MM.1S (cell line): ENCODE results near the gene MRPS9.

ENCODE experiments used
- DNase-seq: peaks from one replicate; pipeline ENCODE4 v3.0.0-alpha.2; 2015
- H2AFZ ChIP-seq: fragments of 300-600 bp; sonication (generic); 2 replicates; pipeline ENCODE4 v1.6.0; 2016; ENCODE audit warnings: antibody characterized with exemption, low read length
- H3F3A ChIP-seq: fragments of 300-600 bp; sonication (generic); 2 replicates; pipeline ENCODE4 v1.6.1; 2016; ENCODE audit warnings: mild to moderate bottlenecking, antibody characterized with exemption, low read length, moderate library complexity, mixed read lengths; ENCODE audit not compliant: insufficient read depth
- H3K27ac ChIP-seq: fragments of 300-600 bp; sonication (generic); 2 replicates; pipeline ENCODE4 v1.5.1; 2016; ENCODE audit warnings: mild to moderate bottlenecking, low read length
- H3K27me3 ChIP-seq: fragments of 300-600 bp; sonication (generic); replicated peaks from 2 replicates; pipeline ENCODE4 v1.6.0; 2016; ENCODE audit warnings: low read length; ENCODE audit not compliant: insufficient read depth
- H3K36me3 ChIP-seq: fragments of 300-600 bp; sonication (generic); replicated peaks from 2 replicates; pipeline ENCODE4 v1.6.1; 2016; ENCODE audit warnings: mild to moderate bottlenecking, low read length, mixed read lengths; ENCODE audit not compliant: insufficient read depth
- H3K4me1 ChIP-seq: fragments of 300-600 bp; sonication (generic); 2 replicates; pipeline ENCODE4 v1.6.1; 2016; ENCODE audit warnings: low read length, mixed read lengths
- H3K4me2 ChIP-seq: fragments of 300-600 bp; sonication (generic); 2 replicates; pipeline ENCODE4 v1.6.0; 2016; ENCODE audit warnings: low read depth, low read length
- H3K4me3 ChIP-seq: fragments of 300-600 bp; sonication (generic); 2 replicates; pipeline ENCODE4 v1.5.1; 2016; ENCODE audit warnings: low read length, mixed read lengths
- H3K79me2 ChIP-seq: fragments of 300-600 bp; sonication (generic); 2 replicates; pipeline ENCODE4 v1.6.1; 2016; ENCODE audit warnings: mixed run types, low read length, mixed read lengths
- H3K9ac ChIP-seq: fragments of 300-600 bp; sonication (generic); 2 replicates; pipeline ENCODE4 v1.6.1; 2016; ENCODE audit warnings: low read length, mixed read lengths
- H3K9me2 ChIP-seq: fragments of 300-600 bp; sonication (generic); replicated peaks from 2 replicates; pipeline ENCODE4 v1.6.1; 2016; ENCODE audit warnings: mild to moderate bottlenecking, low read length, mixed read lengths; ENCODE audit not compliant: insufficient read depth
- H3K9me3 ChIP-seq: fragments of 300-600 bp; sonication (generic); replicated peaks from 2 replicates; pipeline ENCODE4 v1.6.1; 2016; ENCODE audit warnings: mild to moderate bottlenecking, low read length, mixed read lengths; ENCODE audit not compliant: insufficient read depth
- H4K20me1 ChIP-seq: fragments of 300-600 bp; sonication (generic); 2 replicates; pipeline ENCODE4 v1.6.1; 2016; ENCODE audit warnings: mild to moderate bottlenecking, low read length, moderate library complexity, mixed read lengths; ENCODE audit not compliant: insufficient read depth
- EZH2 ChIP-seq: fragments of 300-600 bp; sonication (generic); optimal IDR thresholded peaks from 2 replicates; pipeline ENCODE3; 2017; ENCODE audit warnings: low read depth, mild to moderate bottlenecking, antibody characterized with exemption, low read length, mixed read lengths
- EZH2phosphoT487 ChIP-seq: fragments of 300-600 bp; sonication (generic); IDR thresholded peaks from 2 replicates; pipeline ENCODE4 v1.6.1; 2018; ENCODE audit warnings: antibody characterized with exemption, low read length
- TF ChIP-seq, protein P1 (sequence below): fragments of 300-600 bp; sonication (generic); IDR thresholded peaks from 2 replicates; pipeline ENCODE4 v1.5.1; 2016; ENCODE audit warnings: antibody characterized with exemption, low read length, mixed read lengths

MRPS9 gene

GRCh38 chr2:105080461-105080860 lies 42.6 kb downstream of the MRPS9 start:
- Histone ChIP-seq H3K4me3 (no peak overlapping the region), H3F3A (no peaks in the 10 kb centered on the region), H3K4me1 (no peaks in the 10 kb centered on the region), H3K36me3 (no peaks in the 10 kb centered on the region), H4K20me1 (no peaks in the 10 kb centered on the region), H3K4me2 (no peak overlapping the region), H3K27me3 (no peaks in the 10 kb centered on the region), H2AFZ (no peak overlapping the region), H3K27ac (no peak overlapping the region), H3K9me3 (no peaks in the 10 kb centered on the region), H3K79me2 (no peaks in the 10 kb centered on the region), H3K9ac (no peak overlapping the region), H3K9me2 (no peaks in the 10 kb centered on the region)
- DNase-seq, result no peak
- no peak for TF ChIP-seq EZH2
- no peak for TF ChIP-seq EZH2phosphoT487
- TF ChIP-seq, protein P1, sequence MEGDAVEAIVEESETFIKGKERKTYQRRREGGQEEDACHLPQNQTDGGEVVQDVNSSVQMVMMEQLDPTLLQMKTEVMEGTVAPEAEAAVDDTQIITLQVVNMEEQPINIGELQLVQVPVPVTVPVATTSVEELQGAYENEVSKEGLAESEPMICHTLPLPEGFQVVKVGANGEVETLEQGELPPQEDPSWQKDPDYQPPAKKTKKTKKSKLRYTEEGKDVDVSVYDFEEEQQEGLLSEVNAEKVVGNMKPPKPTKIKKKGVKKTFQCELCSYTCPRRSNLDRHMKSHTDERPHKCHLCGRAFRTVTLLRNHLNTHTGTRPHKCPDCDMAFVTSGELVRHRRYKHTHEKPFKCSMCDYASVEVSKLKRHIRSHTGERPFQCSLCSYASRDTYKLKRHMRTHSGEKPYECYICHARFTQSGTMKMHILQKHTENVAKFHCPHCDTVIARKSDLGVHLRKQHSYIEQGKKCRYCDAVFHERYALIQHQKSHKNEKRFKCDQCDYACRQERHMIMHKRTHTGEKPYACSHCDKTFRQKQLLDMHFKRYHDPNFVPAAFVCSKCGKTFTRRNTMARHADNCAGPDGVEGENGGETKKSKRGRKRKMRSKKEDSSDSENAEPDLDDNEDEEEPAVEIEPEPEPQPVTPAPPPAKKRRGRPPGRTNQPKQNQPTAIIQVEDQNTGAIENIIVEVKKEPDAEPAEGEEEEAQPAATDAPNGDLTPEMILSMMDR, result no peak

GRCh38 chr2:105081006-105081601 lies 43.2 kb downstream of the MRPS9 start:
- no peak overlapping the region for H2AFZ ChIP-seq
- H3K9ac ChIP-seq, result no peak overlapping the region
- H3F3A ChIP-seq, result no peaks in the 10 kb centered on the region
- no peak overlapping the region for H3K4me2 ChIP-seq
- no peak overlapping the region for H3K4me3 ChIP-seq
- no peak for DNase-seq
- no peaks in the 10 kb centered on the region for H3K79me2 ChIP-seq
- no peaks in the 10 kb centered on the region for H3K9me3 ChIP-seq
- H3K27ac ChIP-seq, result no peak overlapping the region
- H3K36me3 ChIP-seq, result no peaks in the 10 kb centered on the region
- no peaks in the 10 kb centered on the region for H3K27me3 ChIP-seq
- H4K20me1 ChIP-seq, result no peaks in the 10 kb centered on the region
- H3K4me1 ChIP-seq, result no peaks in the 10 kb centered on the region
- no peaks in the 10 kb centered on the region for H3K9me2 ChIP-seq
- TF ChIP-seq EZH2 (no peak), EZH2phosphoT487 (no peak)
- TF ChIP-seq, protein P1, result no peak

GRCh38 chr2:105082107-105082506 lies 44.2 kb downstream of the MRPS9 start:
- no peaks in the 10 kb centered on the region for H3K36me3 ChIP-seq
- no peak overlapping the region for H2AFZ ChIP-seq
- H3K27ac ChIP-seq, result no peak overlapping the region
- TF ChIP-seq, protein P1, result no peak
- no peaks in the 10 kb centered on the region for H3K9me3 ChIP-seq
- H3K9ac ChIP-seq, result no peak overlapping the region
- H3K4me2 ChIP-seq, result no peak overlapping the region
- no peaks in the 10 kb centered on the region for H3K79me2 ChIP-seq
- no peaks in the 10 kb centered on the region for H4K20me1 ChIP-seq
- H3K9me2 ChIP-seq, result no peaks in the 10 kb centered on the region
- DNase-seq, result no peak
- peaks cover 7% of the 10 kb centered on the region for H3K4me1 ChIP-seq
- H3F3A ChIP-seq, result peaks cover 7% of the 10 kb centered on the region; the same call in 1 of the 2 replicates
- H3K27me3 ChIP-seq, result no peaks in the 10 kb centered on the region
- no peak overlapping the region for H3K4me3 ChIP-seq
